DOHH2 (cell line): ENCODE results near the gene SIMC1.

ENCODE experiments used
- CTCF ChIP-seq: fragments of 200-600 bp; sonication (generic); IDR thresholded peaks from one replicate; pipeline ENCODE4 v1.5.1; 2014; ENCODE audit warnings: antibody characterized with exemption, mild to moderate bottlenecking, low read depth, low read length; ENCODE audit not compliant: poor library complexity, severe bottlenecking
- EZH2phosphoT487 ChIP-seq: fragments of 200-600 bp; sonication (generic); IDR thresholded peaks from 2 replicates; pipeline ENCODE4 v1.6.1; 2017; ENCODE audit warnings: borderline replicate concordance, mild to moderate bottlenecking, antibody characterized with exemption, low read length, moderate library complexity, mixed read lengths

GRCh38 chr5:176339304-176339703 is 101.1 kb downstream of the SIMC1 start:
- TF ChIP-seq CTCF (no peak), EZH2phosphoT487 (no peak)
